Liver (tissue), 3 donors: ENCODE measurements around the gene MKRN2.

Source experiments
- CTCF ChIP-seq: fragments of 150-350 bp; IDR thresholded peaks from 2 replicates; pipeline ENCODE4 v1.5.1; 2017; ENCODE audit warnings: improper control_type of control experiment, low read depth, low read length; ENCODE audit not compliant: missing input control
- EGR1 ChIP-seq, 2 donors: IDR thresholded peaks; 2 replicates each; pipeline ENCODE4 v1.6.1; 2016 to 2018; ENCODE audit warnings: antibody characterized with exemption in 2 of 2, low read depth in 2 of 2
- FOXA1 ChIP-seq: IDR thresholded peaks from 2 replicates; pipeline ENCODE4 v1.6.1; 2016; ENCODE audit warnings: antibody characterized with exemption
- GABPA ChIP-seq, 2 donors: IDR thresholded peaks in 1 of 2; conservative IDR thresholded peaks in 1 of 2; 2 replicates each; pipeline ENCODE4 v1.6.1; 2016; ENCODE audit warnings: antibody characterized with exemption in 2 of 2, mild to moderate bottlenecking in 1 of 2, moderate library complexity in 1 of 2
- JUND ChIP-seq, 2 donors: IDR thresholded peaks; 2 replicates each; pipeline ENCODE4 v1.6.1; 2016; ENCODE audit warnings: antibody characterized with exemption in 2 of 2
- MAX ChIP-seq: IDR thresholded peaks from 2 replicates; pipeline ENCODE4 v1.6.1; 2016; ENCODE audit warnings: antibody characterized with exemption
- REST ChIP-seq: IDR thresholded peaks from 2 replicates; pipeline ENCODE4 v1.6.1; 2016; ENCODE audit warnings: antibody characterized with exemption, mild to moderate bottlenecking
- RXRA ChIP-seq, 2 donors: IDR thresholded peaks; 2 replicates each; pipeline ENCODE4 v1.6.1; 2017 to 2018; ENCODE audit warnings: antibody characterized with exemption in 2 of 2, mild to moderate bottlenecking in 1 of 2
- SP1 ChIP-seq: IDR thresholded peaks from 2 replicates; pipeline ENCODE4 v1.6.1; 2018; ENCODE audit warnings: antibody characterized with exemption, mild to moderate bottlenecking
- ZBTB33 ChIP-seq: IDR thresholded peaks from 2 replicates; pipeline ENCODE4 v1.6.1; 2016; ENCODE audit warnings: antibody characterized with exemption
- donor health status: healthy.
- donor health status: healthy.

DNA sequence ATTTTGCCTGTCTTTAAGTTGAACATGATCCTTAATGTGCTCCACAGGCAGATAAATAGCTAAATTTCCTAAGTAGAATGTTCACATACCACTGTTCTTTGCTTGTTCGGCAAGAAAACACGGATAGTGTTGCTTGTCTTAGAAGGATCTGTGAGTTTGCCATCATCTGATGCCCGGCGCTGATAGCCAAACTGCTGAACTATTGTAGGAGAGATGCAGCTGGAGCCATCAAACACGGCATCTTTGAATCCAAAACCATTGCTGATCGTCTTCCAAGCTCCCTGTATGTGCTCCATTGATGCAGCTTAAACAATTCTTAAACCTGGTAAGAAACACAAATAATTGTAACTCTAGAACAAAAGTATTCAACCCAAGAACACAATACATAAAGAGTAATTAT is 61.5 kb downstream of the MKRN2 start:
- TF ChIP-seq CTCF (no peak), SP1 (no peak), REST (no peak), MAX (no peak), ZBTB33 (no peak), RXRA (IDR thresholded peaks at IDR 0.05) (no peak), FOXA1 (no peak), JUND (IDR thresholded peaks at IDR 0.05) (no peak), GABPA (IDR thresholded peaks at IDR 0.05 in 1 of 2, conservative IDR thresholded peaks at IDR 0.05 in 1 of 2) (no peak), EGR1 (IDR thresholded peaks at IDR 0.05; ENCODE audit: low read depth in 2 of 2) (no peak)
